Measurements from ENCODE around the gene SMIM7. TPM values are rescaled to one million over a fixed set of nuclear protein-coding genes. Genes with fewer than 3 reads are reported as not detected.

The SMIM7 gene
- total RNA-seq, 4 donors from 2014 or later = 72.6 to 135 (median 95.9) TPM

DNA sequence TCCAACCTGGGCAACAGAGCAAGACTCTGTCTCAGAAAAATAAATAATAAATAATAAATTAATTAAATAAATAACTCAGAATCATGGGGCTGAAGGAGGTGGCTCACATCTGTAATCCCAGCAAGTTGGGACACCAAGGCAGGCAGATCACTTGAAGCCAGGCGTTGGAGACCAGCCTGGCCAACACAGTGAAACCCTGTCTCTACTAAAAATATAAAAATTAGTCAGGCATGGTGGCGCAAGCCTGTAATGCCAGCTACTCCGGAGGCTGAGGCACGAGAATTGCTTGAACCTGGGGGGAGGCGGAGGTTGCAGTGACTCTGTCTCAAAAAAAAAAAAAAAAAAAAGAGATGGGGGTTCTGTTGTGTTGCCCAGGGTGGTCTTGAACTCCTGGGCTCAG is 8.2 kb upstream of the SMIM7 start:
- H3K27me3 ChIP-seq = no peaks in the 10 kb centered on the region
- no peaks in the 10 kb centered on the region for H3K36me3 ChIP-seq
- H3K4me3 ChIP-seq = no peak overlapping the region
- no peak overlapping the region for H3K27ac ChIP-seq
- no peak for DNase-seq
- H3K9me3 ChIP-seq = no peaks in the 10 kb centered on the region
- TF ChIP-seq, protein P1, sequence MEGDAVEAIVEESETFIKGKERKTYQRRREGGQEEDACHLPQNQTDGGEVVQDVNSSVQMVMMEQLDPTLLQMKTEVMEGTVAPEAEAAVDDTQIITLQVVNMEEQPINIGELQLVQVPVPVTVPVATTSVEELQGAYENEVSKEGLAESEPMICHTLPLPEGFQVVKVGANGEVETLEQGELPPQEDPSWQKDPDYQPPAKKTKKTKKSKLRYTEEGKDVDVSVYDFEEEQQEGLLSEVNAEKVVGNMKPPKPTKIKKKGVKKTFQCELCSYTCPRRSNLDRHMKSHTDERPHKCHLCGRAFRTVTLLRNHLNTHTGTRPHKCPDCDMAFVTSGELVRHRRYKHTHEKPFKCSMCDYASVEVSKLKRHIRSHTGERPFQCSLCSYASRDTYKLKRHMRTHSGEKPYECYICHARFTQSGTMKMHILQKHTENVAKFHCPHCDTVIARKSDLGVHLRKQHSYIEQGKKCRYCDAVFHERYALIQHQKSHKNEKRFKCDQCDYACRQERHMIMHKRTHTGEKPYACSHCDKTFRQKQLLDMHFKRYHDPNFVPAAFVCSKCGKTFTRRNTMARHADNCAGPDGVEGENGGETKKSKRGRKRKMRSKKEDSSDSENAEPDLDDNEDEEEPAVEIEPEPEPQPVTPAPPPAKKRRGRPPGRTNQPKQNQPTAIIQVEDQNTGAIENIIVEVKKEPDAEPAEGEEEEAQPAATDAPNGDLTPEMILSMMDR (IDR thresholded peaks at IDR 0.05) = no peak
- no peak for TF ChIP-seq POLR2A (IDR thresholded peaks at IDR 0.05)
- H3K4me1 ChIP-seq = no peaks in the 10 kb centered on the region

DNA sequence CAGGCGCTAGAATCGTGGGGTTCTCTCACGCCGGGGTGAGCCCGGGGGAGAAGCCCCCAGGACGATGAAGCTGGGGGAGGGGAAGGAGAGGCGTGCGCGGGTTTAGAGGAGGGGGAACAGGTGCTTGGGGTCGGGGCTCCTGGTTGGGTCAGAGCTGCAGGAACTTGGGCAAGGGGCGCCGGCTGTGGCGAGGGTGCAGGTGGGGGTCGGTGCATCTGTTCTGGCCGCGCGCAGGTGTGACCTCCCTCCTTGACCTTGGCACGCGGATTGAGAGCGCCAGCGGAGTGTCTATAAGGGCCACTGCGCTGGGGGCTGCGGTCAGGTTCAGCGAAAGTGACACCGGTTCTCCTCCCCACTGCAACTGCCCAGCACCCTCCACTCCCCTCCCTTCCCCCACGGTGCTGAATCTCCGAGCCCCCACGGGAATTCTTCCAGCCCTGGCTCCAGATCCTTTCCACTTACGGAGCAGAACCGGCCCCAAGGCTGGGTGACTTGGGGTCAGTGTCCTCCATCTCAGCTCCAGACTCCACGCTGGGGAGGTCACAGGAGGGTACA is 1.6 kb upstream of the SMIM7 start:
- Histone ChIP-seq H3K9me3 (no peaks in the 10 kb centered on the region), H3K27ac (peak overlapping the region; percentile 1 to 93 (median 91)), H3K4me1 (peaks cover 0 to 31% (median 0%) of the 10 kb centered on the region in 4 donors), H3K4me3 (peak overlapping the region; percentile 62 to 99 (median 78)), H3K27me3 (no peaks in the 10 kb centered on the region), H3K36me3 (peaks cover 0 to 22% (median 0%) of the 10 kb centered on the region in 3 donors)
- DNase-seq = peak; percentile 50 to 58 (median 56)
- TF ChIP-seq POLR2A (IDR thresholded peaks at IDR 0.05) = no peak
- TF ChIP-seq, protein P1 (IDR thresholded peaks at IDR 0.05) = no peak

DNA sequence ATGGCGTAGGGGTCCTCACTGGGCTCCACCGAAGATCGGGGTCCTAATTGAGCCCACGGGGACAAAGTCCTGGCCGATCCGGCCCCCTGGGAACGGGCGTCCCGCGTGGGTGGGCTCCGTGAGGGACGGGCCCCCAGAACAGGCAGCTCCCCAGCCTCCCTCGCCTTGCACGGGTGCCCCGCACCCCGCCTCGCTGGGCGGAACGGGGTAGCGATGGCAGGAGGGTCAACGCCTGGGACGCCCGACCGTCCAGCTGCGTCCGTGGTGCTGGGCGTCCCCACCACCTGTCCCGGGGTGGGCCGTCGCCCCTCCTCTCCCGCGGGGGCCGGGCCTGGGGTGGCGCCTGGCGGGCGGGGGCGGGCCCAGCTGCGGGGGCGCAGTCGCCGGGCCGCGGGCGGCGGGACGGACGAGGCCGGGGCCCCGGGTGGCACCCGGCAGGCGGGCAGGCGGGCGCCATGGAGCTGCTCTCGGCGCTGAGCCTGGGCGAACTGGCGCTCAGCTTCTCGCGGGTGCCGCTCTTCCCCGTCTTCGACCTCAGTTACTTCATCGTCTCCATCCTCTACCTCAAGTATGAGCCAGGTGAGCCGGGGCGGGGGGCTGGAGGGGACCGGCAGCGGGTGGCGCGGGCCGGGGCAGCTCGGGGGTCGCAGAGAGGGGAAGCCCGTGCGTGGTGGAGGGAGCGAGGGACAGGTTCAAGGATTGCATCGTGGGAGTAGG is 977 bp upstream of the SMIM7 start, which contains the start of gene TMEM38A:
TMEM38A (plus strand) TSS at position 377 of the 717 bp plus-strand sequence; CDS start at position 456, 79 bp downstream.
- H3K9me3 ChIP-seq = no peaks in the 10 kb centered on the region
- DNase-seq = peak; percentile 52 to 71 (median 69)
- H3K4me1 ChIP-seq = peaks cover 0 to 31% (median 0%) of the 10 kb centered on the region in 4 donors
- H3K36me3 ChIP-seq = peaks cover 0 to 28% (median 0%) of the 10 kb centered on the region in 3 donors
- peak within 1 kb of the TSS; percentile 76 to 93 (median 91) for H3K27ac ChIP-seq
- H3K4me3 ChIP-seq = peak within 1 kb of the TSS; percentile 62 to 99 (median 78)
- TF ChIP-seq, protein P1 (IDR thresholded peaks at IDR 0.05) = no peak
- TF ChIP-seq POLR2A (IDR thresholded peaks at IDR 0.05) = no peak
- no peaks in the 10 kb centered on the region for H3K27me3 ChIP-seq

DNA sequence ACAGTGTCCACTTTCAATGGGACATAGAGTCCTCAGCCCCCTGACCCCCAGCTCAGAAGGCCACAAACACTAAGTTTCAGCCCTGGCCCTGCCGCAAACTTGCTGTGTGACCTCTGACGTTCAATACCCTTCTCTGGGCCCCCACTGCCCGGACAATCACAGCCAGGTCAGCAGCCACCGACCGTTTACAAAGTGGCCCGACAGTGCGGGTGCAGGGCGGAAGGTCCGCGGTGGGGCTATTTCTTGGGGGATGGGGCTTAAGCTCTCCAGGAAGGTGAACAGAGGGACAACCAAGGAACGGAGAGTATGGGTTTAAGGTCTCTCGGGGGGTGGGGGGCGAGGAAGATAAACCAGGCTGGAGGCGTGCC is 496 bp downstream of the SMIM7 start:
- DNase-seq = no peak
- TF ChIP-seq POLR2A (IDR thresholded peaks at IDR 0.05) = no peak
- TF ChIP-seq, protein P1 (IDR thresholded peaks at IDR 0.05) = no peak
- peak overlapping the region; percentile 76 to 93 (median 91) for H3K27ac ChIP-seq

DNA sequence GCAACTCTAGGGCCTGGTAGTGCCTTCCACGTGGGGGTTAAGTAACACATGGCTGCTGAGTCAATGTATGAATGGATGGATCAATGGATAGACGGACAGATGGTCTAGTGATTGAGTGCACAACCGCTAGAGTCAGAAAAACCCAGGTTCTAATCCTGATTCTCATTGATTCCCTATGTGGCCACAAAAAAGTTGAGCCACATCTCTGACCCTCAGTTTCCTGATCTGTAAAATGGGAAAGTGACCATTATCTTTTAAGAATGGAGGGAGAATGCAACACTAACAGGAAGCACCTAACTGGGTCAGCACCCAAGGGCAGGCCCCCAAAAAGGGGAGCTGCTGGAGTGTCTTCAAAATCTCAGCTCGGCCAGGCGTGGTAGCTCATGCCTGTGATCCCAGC is 2.6 kb downstream of the SMIM7 start:
- peaks cover 0 to 31% (median 0%) of the 10 kb centered on the region in 4 donors for H3K4me1 ChIP-seq
- peaks cover 0 to 64% (median 0%) of the 10 kb centered on the region in 3 donors for H3K36me3 ChIP-seq
- TF ChIP-seq POLR2A (IDR thresholded peaks at IDR 0.05) = no peak
- H3K27ac ChIP-seq = no peak overlapping the region
- no peak overlapping the region for H3K4me3 ChIP-seq
- H3K9me3 ChIP-seq = no peaks in the 10 kb centered on the region
- no peaks in the 10 kb centered on the region for H3K27me3 ChIP-seq
- DNase-seq = no peak

More for the DNA sequence above, 496 bp downstream of the SMIM7 start:
- Histone ChIP-seq H3K4me3 (peak overlapping the region; percentile 62 to 99 (median 78)), H3K27me3 (no peaks in the 10 kb centered on the region), H3K9me3 (no peaks in the 10 kb centered on the region), H3K36me3 (peaks cover 0 to 43% (median 0%) of the 10 kb centered on the region in 3 donors), H3K4me1 (peaks cover 0 to 31% (median 0%) of the 10 kb centered on the region in 4 donors)

DNA sequence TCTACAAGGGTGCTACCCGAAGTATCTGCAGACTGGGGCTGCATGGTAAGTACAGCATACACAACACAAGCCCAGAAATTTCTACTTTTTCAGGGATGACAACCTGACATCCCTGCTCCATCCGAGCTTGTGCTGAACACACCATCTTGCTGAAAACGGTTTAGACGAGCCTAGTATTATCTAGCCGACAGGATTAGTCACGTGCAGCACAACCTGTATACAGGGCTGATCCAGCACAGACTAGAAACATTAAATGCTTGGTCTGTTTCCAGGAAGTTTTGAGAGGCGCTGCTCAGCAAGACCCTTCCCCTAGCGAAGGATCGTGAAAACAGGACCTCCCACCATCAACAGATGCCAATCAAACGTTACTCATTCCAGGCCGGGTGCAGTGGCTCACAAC is 4.2 kb downstream of the SMIM7 start:
- H3K36me3 ChIP-seq = peaks cover 0 to 80% (median 0%) of the 10 kb centered on the region in 3 donors
- H3K4me3 ChIP-seq = no peak overlapping the region
- no peak overlapping the region for H3K27ac ChIP-seq
- H3K27me3 ChIP-seq = no peaks in the 10 kb centered on the region
- H3K4me1 ChIP-seq = peaks cover 0 to 20% (median 0%) of the 10 kb centered on the region in 4 donors
- no peaks in the 10 kb centered on the region for H3K9me3 ChIP-seq
- no peak for TF ChIP-seq POLR2A (IDR thresholded peaks at IDR 0.05)
- TF ChIP-seq, protein P1 (IDR thresholded peaks at IDR 0.05) = no peak
- no peak for DNase-seq
